Peyer's patch (tissue), 4 donors: ENCODE results near the gene TUBA1B.

Experiments
- POLR2A ChIP-seq, 2 donors: fragments of 450-650 bp; IDR thresholded peaks; one replicate each; pipeline ENCODE4 v1.5.1; 2017; ENCODE audit warnings: antibody characterized with exemption in 2 of 2, mild to moderate bottlenecking in 2 of 2, moderate library complexity in 2 of 2
- TF ChIP-seq, protein P1 (sequence below), 6 experiments: fragments of 450-650 bp in 4 of 6; fragments of 200-600 bp in 2 of 6; sonication (generic) in 1 of 6; IDR thresholded peaks; one replicate each; pipeline ENCODE4 v1.5.1; 2017 to 2019; ENCODE audit warnings: antibody characterized with exemption in 6 of 6, mild to moderate bottlenecking in 3 of 6, moderate library complexity in 1 of 6

DNA sequence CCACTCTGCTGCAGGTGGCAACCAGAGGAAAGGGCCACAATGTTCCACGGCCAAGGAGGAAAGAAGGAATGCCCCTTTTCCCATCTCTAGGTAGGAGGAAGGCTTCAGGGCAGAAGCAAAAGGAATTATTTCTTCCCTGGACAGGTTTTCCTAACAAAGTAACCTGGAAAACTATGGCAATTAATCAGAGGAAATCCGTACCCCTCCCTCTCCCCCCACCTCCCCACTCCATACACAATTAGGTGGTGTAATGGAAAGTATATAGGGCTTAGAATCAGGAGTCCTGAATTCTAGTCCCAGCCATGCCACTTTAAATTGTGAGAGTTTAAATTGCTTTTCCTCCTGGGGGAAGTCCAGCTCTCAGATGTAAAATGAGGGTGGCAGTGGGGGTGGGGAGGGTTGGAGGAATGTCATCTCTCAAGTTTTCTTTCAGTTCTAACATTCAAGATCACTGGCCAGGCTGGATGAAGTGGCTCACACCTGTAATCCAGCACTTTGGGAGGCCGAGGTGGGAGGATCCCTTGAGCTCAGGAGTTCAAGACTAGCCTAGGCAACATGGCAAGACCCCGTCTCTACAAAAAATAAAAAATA is 38.3 kb downstream of the TUBA1B start:
- TF ChIP-seq POLR2A (IDR thresholded peaks at IDR 0.05), result no peak
- TF ChIP-seq, protein P1, sequence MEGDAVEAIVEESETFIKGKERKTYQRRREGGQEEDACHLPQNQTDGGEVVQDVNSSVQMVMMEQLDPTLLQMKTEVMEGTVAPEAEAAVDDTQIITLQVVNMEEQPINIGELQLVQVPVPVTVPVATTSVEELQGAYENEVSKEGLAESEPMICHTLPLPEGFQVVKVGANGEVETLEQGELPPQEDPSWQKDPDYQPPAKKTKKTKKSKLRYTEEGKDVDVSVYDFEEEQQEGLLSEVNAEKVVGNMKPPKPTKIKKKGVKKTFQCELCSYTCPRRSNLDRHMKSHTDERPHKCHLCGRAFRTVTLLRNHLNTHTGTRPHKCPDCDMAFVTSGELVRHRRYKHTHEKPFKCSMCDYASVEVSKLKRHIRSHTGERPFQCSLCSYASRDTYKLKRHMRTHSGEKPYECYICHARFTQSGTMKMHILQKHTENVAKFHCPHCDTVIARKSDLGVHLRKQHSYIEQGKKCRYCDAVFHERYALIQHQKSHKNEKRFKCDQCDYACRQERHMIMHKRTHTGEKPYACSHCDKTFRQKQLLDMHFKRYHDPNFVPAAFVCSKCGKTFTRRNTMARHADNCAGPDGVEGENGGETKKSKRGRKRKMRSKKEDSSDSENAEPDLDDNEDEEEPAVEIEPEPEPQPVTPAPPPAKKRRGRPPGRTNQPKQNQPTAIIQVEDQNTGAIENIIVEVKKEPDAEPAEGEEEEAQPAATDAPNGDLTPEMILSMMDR (IDR thresholded peaks at IDR 0.05), result no peak
